Measurements from ENCODE around the gene BRCA1. TPM values are rescaled to one million over a fixed set of nuclear protein-coding genes. Genes with fewer than 3 reads are reported as not detected.
"Not testable (repeated sequence)": the region's sequence is repeated elsewhere in the genome, so short reads cannot be mapped to it uniquely, and the experiment has no call there.

Gene BRCA1
- total and polyA plus RNA-seq, 2 donors (not counting 1 experiment from before 2014, with no cell fraction given), result 2.4 to 7.2 TPM

GRCh38 chr17:43003542-43004172 is 121.5 kb downstream of the BRCA1 start:
- ChIA-PET POLR2A (no interaction called here), CTCF (no interaction called here)
- TF ChIP-seq EZH2 (IDR thresholded peaks at IDR 0.05; ENCODE audit: borderline replicate concordance, insufficient read depth, low read depth, low read length, poor library complexity, severe bottlenecking), result no peak
- TF ChIP-seq, protein P1, sequence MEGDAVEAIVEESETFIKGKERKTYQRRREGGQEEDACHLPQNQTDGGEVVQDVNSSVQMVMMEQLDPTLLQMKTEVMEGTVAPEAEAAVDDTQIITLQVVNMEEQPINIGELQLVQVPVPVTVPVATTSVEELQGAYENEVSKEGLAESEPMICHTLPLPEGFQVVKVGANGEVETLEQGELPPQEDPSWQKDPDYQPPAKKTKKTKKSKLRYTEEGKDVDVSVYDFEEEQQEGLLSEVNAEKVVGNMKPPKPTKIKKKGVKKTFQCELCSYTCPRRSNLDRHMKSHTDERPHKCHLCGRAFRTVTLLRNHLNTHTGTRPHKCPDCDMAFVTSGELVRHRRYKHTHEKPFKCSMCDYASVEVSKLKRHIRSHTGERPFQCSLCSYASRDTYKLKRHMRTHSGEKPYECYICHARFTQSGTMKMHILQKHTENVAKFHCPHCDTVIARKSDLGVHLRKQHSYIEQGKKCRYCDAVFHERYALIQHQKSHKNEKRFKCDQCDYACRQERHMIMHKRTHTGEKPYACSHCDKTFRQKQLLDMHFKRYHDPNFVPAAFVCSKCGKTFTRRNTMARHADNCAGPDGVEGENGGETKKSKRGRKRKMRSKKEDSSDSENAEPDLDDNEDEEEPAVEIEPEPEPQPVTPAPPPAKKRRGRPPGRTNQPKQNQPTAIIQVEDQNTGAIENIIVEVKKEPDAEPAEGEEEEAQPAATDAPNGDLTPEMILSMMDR (IDR thresholded peaks at IDR 0.05), result no peak
- no peak overlapping the region for H3K4me2 ChIP-seq (replicated peaks; ENCODE audit: low read depth, low read length, poor library complexity, severe bottlenecking)
- ATAC-seq (ENCODE audit: low read depth) (no peak), DNase-seq (no peak)
- no peaks in the 10 kb centered on the region for H3K27me3 ChIP-seq (replicated peaks in 1 of 4; ENCODE audit: control extremely low read depth in 1 of 4, control insufficient read depth in 3 of 4, insufficient read depth in 4 of 4, low read length in 3 of 4)
- Mint-ChIP-seq H3K27ac (peak overlapping the region; percentile 57), H3K4me3 (no peak overlapping the region), H3K4me1 (peaks cover 26% of the 10 kb centered on the region), H3K27me3 (no peaks in the 10 kb centered on the region), H3K9me3 (ENCODE audit: insufficient read depth) (no peaks in the 10 kb centered on the region)
- no peak overlapping the region for H2AFZ ChIP-seq (ENCODE audit: insufficient read depth, low read depth, low read length, poor library complexity, severe bottlenecking)
- peaks cover 0 to 50% of the 10 kb centered on the region in 2 experiments for H3K36me3 ChIP-seq (replicated peaks in 1 of 2; ENCODE audit: control extremely low read depth in 1 of 2, control insufficient read depth in 1 of 2, extremely low read depth in 1 of 2, insufficient read depth in 2 of 2, low read length in 1 of 2)
- 92% methylated on average over 2 of the region's 5 CpGs for WGBS (ENCODE audit: insufficient coverage)
- peaks cover 22 to 25% of the 10 kb centered on the region in 2 donors for H3K4me1 ChIP-seq (ENCODE audit: control insufficient read depth in 2 of 2, insufficient read depth in 2 of 2, low read length in 2 of 2)
- H3K4me3 ChIP-seq (ENCODE audit: control extremely low read depth in 1 of 5, extremely low read depth in 1 of 5, insufficient read depth in 1 of 5, low read depth in 2 of 5, low read length in 4 of 5), result no peak overlapping the region
- H3K9ac ChIP-seq (ENCODE audit: low read length), result no peak overlapping the region
- peaks cover 14% of the 10 kb centered on the region for H4K20me1 ChIP-seq (ENCODE audit: control insufficient read depth, insufficient read depth, low read length, poor library complexity, severe bottlenecking)
- intact Hi-C loops (cut with micrococcal nuclease), result no loop called here
- peaks cover 33% of the 10 kb centered on the region for H3K79me2 ChIP-seq (ENCODE audit: control insufficient read depth, insufficient read depth, low read length)
- peak overlapping the region in 1 of 2 donors; percentile 19 for H3K27ac ChIP-seq (ENCODE audit: low read length in 2 of 2)
- H3K9me3 ChIP-seq (ENCODE audit: control extremely low read depth in 1 of 3, control insufficient read depth in 2 of 3, insufficient read depth in 1 of 3, low read length in 2 of 3), result no peaks in the 10 kb centered on the region

DNA sequence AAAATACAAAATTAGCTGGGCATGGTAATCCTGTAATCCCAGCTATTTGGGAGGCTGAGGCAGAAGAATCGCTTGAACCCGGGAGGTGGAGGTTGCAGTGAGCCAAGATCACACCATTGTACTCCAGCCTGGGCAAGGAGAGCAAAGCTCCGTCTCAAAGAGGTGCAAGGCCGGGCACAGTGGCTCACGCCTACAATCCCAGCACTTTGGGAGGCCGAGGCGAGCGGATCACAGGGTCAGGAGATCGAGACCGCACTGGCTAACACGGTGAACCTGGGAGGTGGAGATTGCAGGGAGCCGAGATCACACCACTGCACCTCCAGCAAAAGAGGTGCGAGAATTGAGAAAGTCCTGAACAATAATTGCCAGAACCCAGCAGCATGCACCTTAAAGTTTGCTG is 124.3 kb downstream of the BRCA1 start:
- H3K27me3 Mint-ChIP-seq; H3K4me3 ChIP-seq (ENCODE audit: control extremely low read depth in 1 of 5, extremely low read depth in 1 of 5, insufficient read depth in 1 of 5, low read depth in 2 of 5, low read length in 4 of 5); H3K9me3 Mint-ChIP-seq (ENCODE audit: insufficient read depth); DNase-seq; intact Hi-C loops (cut with micrococcal nuclease); H3K9ac ChIP-seq (ENCODE audit: low read length); H3K27me3 ChIP-seq (replicated peaks in 1 of 4; ENCODE audit: control extremely low read depth in 1 of 4, control insufficient read depth in 3 of 4, insufficient read depth in 4 of 4, low read length in 3 of 4); H3K9me3 ChIP-seq (ENCODE audit: control extremely low read depth in 1 of 3, control insufficient read depth in 2 of 3, insufficient read depth in 1 of 3, low read length in 2 of 3); H2AFZ ChIP-seq (ENCODE audit: insufficient read depth, low read depth, low read length, poor library complexity, severe bottlenecking); ATAC-seq (ENCODE audit: low read depth); H3K4me3 Mint-ChIP-seq; POLR2A ChIA-PET; H3K27ac ChIP-seq (ENCODE audit: low read length in 2 of 2); H3K27ac Mint-ChIP-seq; H3K4me2 ChIP-seq (replicated peaks; ENCODE audit: low read depth, low read length, poor library complexity, severe bottlenecking): not testable (repeated sequence)
- peaks cover 32% of the 10 kb centered on the region for H3K4me1 Mint-ChIP-seq
- H3K4me1 ChIP-seq (ENCODE audit: control insufficient read depth in 2 of 2, insufficient read depth in 2 of 2, low read length in 2 of 2), result peaks cover 20 to 22% of the 10 kb centered on the region in 2 donors
- WGBS (ENCODE audit: insufficient coverage), result 98% methylated on average over 13 of the region's 13 CpGs
- peaks cover 16% of the 10 kb centered on the region for H4K20me1 ChIP-seq (ENCODE audit: control insufficient read depth, insufficient read depth, low read length, poor library complexity, severe bottlenecking)
- peaks cover 17% of the 10 kb centered on the region for H3K79me2 ChIP-seq (ENCODE audit: control insufficient read depth, insufficient read depth, low read length)
- H3K36me3 ChIP-seq (replicated peaks in 1 of 2; ENCODE audit: control extremely low read depth in 1 of 2, control insufficient read depth in 1 of 2, extremely low read depth in 1 of 2, insufficient read depth in 2 of 2, low read length in 1 of 2), result peaks cover 0 to 50% of the 10 kb centered on the region in 2 experiments
- CTCF ChIA-PET, result interaction anchor here (1.1 to 1.4 kb wide), 2 partner anchors 23 to 338 kb away, joined by 3 to 6 read pairs; no protein-coding TSS in a partner anchor
